Fibroblast of villous mesenchyme (primary cell): ENCODE results near the gene WSCD2. TPM values are rescaled to one million over a fixed set of nuclear protein-coding genes. Genes with fewer than 3 reads are reported as not detected.

ENCODE experiments used
- DNase-seq: peaks from one replicate; pipeline ENCODE4 v3.0.0-alpha.2; 2010; ENCODE audit warnings: low read depth
- H3K4me3 ChIP-seq: 2 replicates; pipeline ENCODE4 v1.5.1; 2011; ENCODE audit warnings: low read depth, mild to moderate bottlenecking, low read length
- CTCF ChIP-seq: IDR thresholded peaks from 2 replicates; pipeline ENCODE4 v1.5.1; 2012; ENCODE audit warnings: low read depth, mild to moderate bottlenecking, low read length; ENCODE audit not compliant: insufficient read depth
- total RNA-seq: library from RNA; depleted of rRNA; stranded (reverse); fragments of >200 nt; gene quantifications from 2 replicates; pipeline ENCODE4 v1.2.3, GENCODE V29; 2012

Gene WSCD2
- total RNA-seq, 1 donor = not detected

GRCh38 chr12:108296945-108297344 lies 167.9 kb downstream of the WSCD2 start:
- DNase-seq = no peak
- no peak for TF ChIP-seq CTCF
- H3K4me3 ChIP-seq = no peak overlapping the region

- no peak for TF ChIP-seq CTCF
- DNase-seq = no peak
Observed at GRCh38 chr12:108297424-108297823, 168.3 kb downstream of the WSCD2 start.

GRCh38 chr12:108297895-108298760 lies 169.0 kb downstream of the WSCD2 start:
- no peak for DNase-seq
- H3K4me3 ChIP-seq = no peak overlapping the region
- no peak for TF ChIP-seq CTCF

More at GRCh38 chr12:108297424-108297823, 168.3 kb downstream of the WSCD2 start:
- no peak overlapping the region for H3K4me3 ChIP-seq

- no peak for DNase-seq
- no peak for TF ChIP-seq CTCF
- H3K4me3 ChIP-seq = no peak overlapping the region
Observed at GRCh38 chr12:108298761-108299275, 169.7 kb downstream of the WSCD2 start.

- no peak for DNase-seq
- TF ChIP-seq CTCF = no peak
- H3K4me3 ChIP-seq = no peak overlapping the region
Observed at GRCh38 chr12:108299516-108299915, 170.4 kb downstream of the WSCD2 start.

Other genes starting within 250 kb of the WSCD2 start
- 1.7 and 1.9 TPM in 2 replicates for gene CMKLR1, start 210.0 kb downstream of the WSCD2 start, total RNA-seq